ENCODE results near the gene MDFI. TPM values are rescaled to one million over a fixed set of nuclear protein-coding genes. Genes with fewer than 3 reads are reported as not detected.

The MDFI gene
- 48.5 and 61.2 TPM in 2 replicates for total RNA-seq

- no peak for DNase-seq (ENCODE audit: low read depth)
- peak within 1 kb of the TSS; percentile 31 for H3K4me3 ChIP-seq (ENCODE audit: low read depth, low read length)
- no peak for TF ChIP-seq CTCF (conservative IDR thresholded peaks at IDR 0.05; ENCODE audit: low read depth, low read length)
Observed at GRCh38 chr6:41638002-41638934, at the start of gene MDFI. Gene MDFI, plus strand, starts transcription at chr6:41638468. Its CDS starts 282 bp downstream, at chr6:41638750.

GRCh38 chr6:41589223-41589622, 49.0 kb upstream of the MDFI start:
- no peak for TF ChIP-seq CTCF (conservative IDR thresholded peaks at IDR 0.05; ENCODE audit: low read depth, low read length)
- no peak overlapping the region for H3K4me3 ChIP-seq (ENCODE audit: low read depth, low read length)

GRCh38 chr6:41589636-41590622, 48.3 kb upstream of the MDFI start:
- H3K4me3 ChIP-seq (ENCODE audit: low read depth, low read length), result no peak overlapping the region
- no peak for TF ChIP-seq CTCF (conservative IDR thresholded peaks at IDR 0.05; ENCODE audit: low read depth, low read length)
- DNase-seq (ENCODE audit: low read depth), result no peak

More at GRCh38 chr6:41589223-41589622, 49.0 kb upstream of the MDFI start:
- no peak for DNase-seq (ENCODE audit: low read depth)

GRCh38 chr6:41591122-41591521, 47.1 kb upstream of the MDFI start:
- H3K4me3 ChIP-seq (ENCODE audit: low read depth, low read length), result no peak overlapping the region
- TF ChIP-seq CTCF (conservative IDR thresholded peaks at IDR 0.05; ENCODE audit: low read depth, low read length), result no peak
- no peak for DNase-seq (ENCODE audit: low read depth)

- no peak overlapping the region for H3K4me3 ChIP-seq (ENCODE audit: low read depth, low read length)
- DNase-seq (ENCODE audit: low read depth), result no peak
- peak; percentile 91 for TF ChIP-seq CTCF (conservative IDR thresholded peaks at IDR 0.05; ENCODE audit: low read depth, low read length)
Observed at GRCh38 chr6:41591859-41592502, 46.3 kb upstream of the MDFI start.

- H3K4me3 ChIP-seq (ENCODE audit: low read depth, low read length), result no peak overlapping the region
- TF ChIP-seq CTCF (conservative IDR thresholded peaks at IDR 0.05; ENCODE audit: low read depth, low read length), result no peak
- no peak for DNase-seq (ENCODE audit: low read depth)
Observed at GRCh38 chr6:41593406-41593805, 44.9 kb upstream of the MDFI start.
